ENCODE results near the gene MUC4.

GRCh38 chr3:195834675-195835583, 23.2 kb upstream of the MUC4 start:
- TF ChIP-seq CTCF (IDR thresholded peaks at IDR 0.05) (no peak), EP300 (IDR thresholded peaks at IDR 0.05) (no peak), POLR2A (IDR thresholded peaks at IDR 0.05) (no peak)

Measured in stomach (tissue), 4 donors.